Ishikawa (cell line): Measurements from ENCODE around the gene PARN.

Source experiments
- CEBPB ChIP-seq: IDR thresholded peaks from 2 replicates; pipeline ENCODE4 v1.6.1; 2012
- CREB1 ChIP-seq: IDR thresholded peaks from 2 replicates; pipeline ENCODE4 v1.6.1; 2012; ENCODE audit warnings: low read depth
- EGR1 ChIP-seq: IDR thresholded peaks from 2 replicates; pipeline ENCODE4 v1.6.1; 2012
- EP300 ChIP-seq: IDR thresholded peaks from 2 replicates; pipeline ENCODE4 v1.6.1; 2012; ENCODE audit warnings: borderline replicate concordance
- FOXM1 ChIP-seq: IDR thresholded peaks from 2 replicates; pipeline ENCODE4 v1.6.1; 2012; ENCODE audit warnings: low read depth, borderline replicate concordance
- NFIC ChIP-seq: IDR thresholded peaks from 2 replicates; pipeline ENCODE4 v1.6.1; 2012
- RAD21 ChIP-seq: IDR thresholded peaks from 2 replicates; pipeline ENCODE4 v1.6.1; 2012; ENCODE audit warnings: low read depth
- TAF1 ChIP-seq: IDR thresholded peaks from 2 replicates; pipeline ENCODE4 v1.6.1; 2012; ENCODE audit warnings: low read depth, mild to moderate bottlenecking
- TCF12 ChIP-seq: IDR thresholded peaks from 2 replicates; pipeline ENCODE4 v1.6.1; 2012; ENCODE audit warnings: low read depth
- TEAD4 ChIP-seq: IDR thresholded peaks from 2 replicates; pipeline ENCODE4 v1.6.1; 2012
- YY1 ChIP-seq: IDR thresholded peaks from 2 replicates; pipeline ENCODE4 v1.6.1; 2012; ENCODE audit warnings: low read depth
- ZBTB7A ChIP-seq: IDR thresholded peaks from 2 replicates; pipeline ENCODE4 v1.6.1; 2012; ENCODE audit warnings: low read depth
- TF ChIP-seq, protein P1 (sequence below): IDR thresholded peaks from 2 replicates; pipeline ENCODE4 v1.6.1; 2012
- TF ChIP-seq, protein P2 (sequence below): IDR thresholded peaks from 2 replicates; pipeline ENCODE4 v1.6.1; 2012
- TF ChIP-seq, protein P3 (sequence below): IDR thresholded peaks from 2 replicates; pipeline ENCODE4 v1.6.1; 2012; ENCODE audit warnings: low read depth, mild to moderate bottlenecking

The PARN gene

DNA sequence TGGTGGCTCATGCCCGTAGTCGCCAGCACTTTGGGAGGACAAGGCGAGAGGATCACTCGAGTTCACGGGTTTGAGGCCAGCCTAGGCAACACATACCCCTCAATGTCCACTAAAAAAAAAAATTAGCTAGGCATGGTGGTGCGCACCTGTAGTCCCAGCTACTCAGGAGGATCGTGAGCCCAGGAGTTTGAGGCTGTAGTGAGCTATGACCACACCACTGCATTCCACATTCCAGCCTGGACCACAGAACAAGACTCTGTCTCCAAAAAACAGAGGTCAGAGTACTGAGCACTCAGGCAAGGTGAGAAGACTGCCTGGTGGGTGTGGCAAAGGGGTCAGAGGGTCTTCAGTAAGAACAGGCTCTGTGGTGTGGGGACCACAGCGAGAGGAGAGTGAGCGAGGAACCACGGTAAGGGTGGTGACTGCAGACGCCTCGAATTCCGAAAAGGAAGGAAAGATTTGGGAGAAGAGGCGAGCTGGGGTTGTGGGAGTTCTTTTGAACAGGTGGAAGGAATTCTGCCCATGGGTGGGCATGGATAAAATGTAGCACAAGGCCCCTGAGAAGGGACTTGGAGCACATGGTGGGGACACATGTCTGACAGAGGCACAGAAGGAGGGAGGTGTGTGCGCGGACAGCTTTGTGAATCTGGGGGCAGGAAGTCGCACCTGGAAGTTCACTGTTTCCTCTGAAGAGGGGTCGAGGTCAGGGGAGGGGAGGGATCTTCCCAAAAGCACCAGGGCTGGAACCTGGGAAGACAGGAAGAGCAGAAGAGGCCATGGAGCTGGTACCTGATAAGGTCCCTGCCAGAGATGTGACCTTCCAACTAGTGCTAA, 134.6 kb downstream of the PARN start:
- no peak for TF ChIP-seq RAD21
- TF ChIP-seq, protein P1, sequence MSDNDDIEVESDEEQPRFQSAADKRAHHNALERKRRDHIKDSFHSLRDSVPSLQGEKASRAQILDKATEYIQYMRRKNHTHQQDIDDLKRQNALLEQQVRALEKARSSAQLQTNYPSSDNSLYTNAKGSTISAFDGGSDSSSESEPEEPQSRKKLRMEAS: no peak
- TF ChIP-seq TEAD4: no peak
- no peak for TF ChIP-seq NFIC
- no peak for TF ChIP-seq EP300
- TF ChIP-seq, protein P2, sequence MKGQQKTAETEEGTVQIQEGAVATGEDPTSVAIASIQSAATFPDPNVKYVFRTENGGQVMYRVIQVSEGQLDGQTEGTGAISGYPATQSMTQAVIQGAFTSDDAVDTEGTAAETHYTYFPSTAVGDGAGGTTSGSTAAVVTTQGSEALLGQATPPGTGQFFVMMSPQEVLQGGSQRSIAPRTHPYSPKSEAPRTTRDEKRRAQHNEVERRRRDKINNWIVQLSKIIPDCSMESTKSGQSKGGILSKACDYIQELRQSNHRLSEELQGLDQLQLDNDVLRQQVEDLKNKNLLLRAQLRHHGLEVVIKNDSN: no peak
- no peak for TF ChIP-seq ZBTB7A
- TF ChIP-seq CEBPB: no peak
- no peak for TF ChIP-seq YY1

DNA sequence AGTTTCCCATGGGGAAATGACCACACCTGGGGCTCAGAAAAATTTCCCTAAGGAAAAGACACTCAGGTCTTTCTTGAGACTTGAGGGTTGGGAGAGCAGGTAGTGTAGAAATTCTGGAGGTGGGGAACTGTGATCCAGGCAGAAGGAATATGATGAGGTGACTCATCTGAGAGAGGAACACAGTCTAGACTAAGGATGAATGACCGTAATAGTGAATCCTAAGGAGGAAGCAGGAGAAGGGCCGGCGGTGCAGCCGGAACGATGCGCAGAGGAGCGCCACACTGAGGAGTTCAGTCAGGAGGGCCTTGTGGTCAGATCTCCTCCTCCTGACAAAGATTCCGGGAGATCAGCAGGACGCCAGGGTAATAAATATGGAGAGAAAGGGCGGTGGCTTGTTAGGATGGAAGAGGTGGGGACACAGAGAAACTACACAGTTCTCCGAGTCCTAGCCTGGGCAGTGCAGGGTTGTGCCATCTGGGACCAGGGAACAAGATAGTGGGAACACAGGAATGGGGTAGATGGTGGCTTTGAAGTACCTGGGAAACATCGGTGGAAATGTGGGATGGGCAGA, 135.6 kb downstream of the PARN start:
- TF ChIP-seq, protein P1: no peak
- TF ChIP-seq EP300: no peak
- no peak for TF ChIP-seq TEAD4
- no peak for TF ChIP-seq YY1
- no peak for TF ChIP-seq TCF12
- no peak for TF ChIP-seq RAD21
- TF ChIP-seq TAF1: no peak

DNA sequence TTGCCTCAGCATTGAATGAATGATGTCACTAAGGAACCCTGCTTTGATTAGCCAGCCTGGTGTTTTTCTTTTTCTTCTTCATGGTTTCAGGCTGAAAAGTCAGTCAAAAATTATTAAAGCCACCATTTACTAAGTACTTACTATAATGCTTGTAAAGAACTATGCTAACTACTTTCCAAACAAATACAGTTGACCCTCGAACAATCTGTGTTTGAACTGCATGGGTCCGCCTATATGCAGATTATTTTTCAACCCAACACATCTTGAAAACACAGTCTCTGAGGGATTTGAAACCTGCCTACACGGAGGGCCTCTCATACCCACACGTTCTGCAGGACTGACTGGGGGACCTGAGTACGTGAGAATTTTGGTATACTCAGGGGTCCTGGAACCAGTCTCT, 136.3 kb downstream of the PARN start:
- TF ChIP-seq RAD21 (no peak), EGR1 (no peak), YY1 (no peak), TCF12 (no peak), FOXM1 (no peak), NFIC (no peak), CEBPB (no peak), CREB1 (no peak), EP300 (no peak)
- TF ChIP-seq, protein P2: no peak
- TF ChIP-seq, protein P1: no peak

DNA sequence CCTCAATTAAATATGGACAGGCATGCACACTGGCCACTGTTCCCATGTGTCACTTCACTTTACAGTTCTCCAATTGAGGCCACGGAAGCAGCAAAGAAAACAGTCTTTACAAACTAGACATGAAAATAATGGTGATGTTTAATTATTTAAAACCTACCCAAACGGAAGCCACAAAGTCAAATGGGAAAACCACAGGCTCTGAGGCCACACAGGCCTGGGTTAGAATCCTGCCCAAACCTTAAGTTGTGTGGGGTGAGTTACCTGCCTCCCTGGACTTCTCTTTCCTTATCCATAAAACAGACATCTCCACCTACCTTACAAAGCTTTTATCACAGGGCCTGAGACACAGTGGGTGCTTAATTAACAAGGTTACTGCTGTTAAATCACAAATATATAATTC, 137.4 kb downstream of the PARN start:
- TF ChIP-seq CEBPB (no peak), CREB1 (no peak), ZBTB7A (no peak), NFIC (no peak), EP300 (no peak), TEAD4 (no peak), RAD21 (no peak), EGR1 (no peak), TCF12 (no peak), YY1 (no peak), TAF1 (no peak), FOXM1 (no peak)
- TF ChIP-seq, protein P2: no peak
- TF ChIP-seq, protein P3, sequence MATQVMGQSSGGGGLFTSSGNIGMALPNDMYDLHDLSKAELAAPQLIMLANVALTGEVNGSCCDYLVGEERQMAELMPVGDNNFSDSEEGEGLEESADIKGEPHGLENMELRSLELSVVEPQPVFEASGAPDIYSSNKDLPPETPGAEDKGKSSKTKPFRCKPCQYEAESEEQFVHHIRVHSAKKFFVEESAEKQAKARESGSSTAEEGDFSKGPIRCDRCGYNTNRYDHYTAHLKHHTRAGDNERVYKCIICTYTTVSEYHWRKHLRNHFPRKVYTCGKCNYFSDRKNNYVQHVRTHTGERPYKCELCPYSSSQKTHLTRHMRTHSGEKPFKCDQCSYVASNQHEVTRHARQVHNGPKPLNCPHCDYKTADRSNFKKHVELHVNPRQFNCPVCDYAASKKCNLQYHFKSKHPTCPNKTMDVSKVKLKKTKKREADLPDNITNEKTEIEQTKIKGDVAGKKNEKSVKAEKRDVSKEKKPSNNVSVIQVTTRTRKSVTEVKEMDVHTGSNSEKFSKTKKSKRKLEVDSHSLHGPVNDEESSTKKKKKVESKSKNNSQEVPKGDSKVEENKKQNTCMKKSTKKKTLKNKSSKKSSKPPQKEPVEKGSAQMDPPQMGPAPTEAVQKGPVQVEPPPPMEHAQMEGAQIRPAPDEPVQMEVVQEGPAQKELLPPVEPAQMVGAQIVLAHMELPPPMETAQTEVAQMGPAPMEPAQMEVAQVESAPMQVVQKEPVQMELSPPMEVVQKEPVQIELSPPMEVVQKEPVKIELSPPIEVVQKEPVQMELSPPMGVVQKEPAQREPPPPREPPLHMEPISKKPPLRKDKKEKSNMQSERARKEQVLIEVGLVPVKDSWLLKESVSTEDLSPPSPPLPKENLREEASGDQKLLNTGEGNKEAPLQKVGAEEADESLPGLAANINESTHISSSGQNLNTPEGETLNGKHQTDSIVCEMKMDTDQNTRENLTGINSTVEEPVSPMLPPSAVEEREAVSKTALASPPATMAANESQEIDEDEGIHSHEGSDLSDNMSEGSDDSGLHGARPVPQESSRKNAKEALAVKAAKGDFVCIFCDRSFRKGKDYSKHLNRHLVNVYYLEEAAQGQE: no peak
- TF ChIP-seq, protein P1: no peak

DNA sequence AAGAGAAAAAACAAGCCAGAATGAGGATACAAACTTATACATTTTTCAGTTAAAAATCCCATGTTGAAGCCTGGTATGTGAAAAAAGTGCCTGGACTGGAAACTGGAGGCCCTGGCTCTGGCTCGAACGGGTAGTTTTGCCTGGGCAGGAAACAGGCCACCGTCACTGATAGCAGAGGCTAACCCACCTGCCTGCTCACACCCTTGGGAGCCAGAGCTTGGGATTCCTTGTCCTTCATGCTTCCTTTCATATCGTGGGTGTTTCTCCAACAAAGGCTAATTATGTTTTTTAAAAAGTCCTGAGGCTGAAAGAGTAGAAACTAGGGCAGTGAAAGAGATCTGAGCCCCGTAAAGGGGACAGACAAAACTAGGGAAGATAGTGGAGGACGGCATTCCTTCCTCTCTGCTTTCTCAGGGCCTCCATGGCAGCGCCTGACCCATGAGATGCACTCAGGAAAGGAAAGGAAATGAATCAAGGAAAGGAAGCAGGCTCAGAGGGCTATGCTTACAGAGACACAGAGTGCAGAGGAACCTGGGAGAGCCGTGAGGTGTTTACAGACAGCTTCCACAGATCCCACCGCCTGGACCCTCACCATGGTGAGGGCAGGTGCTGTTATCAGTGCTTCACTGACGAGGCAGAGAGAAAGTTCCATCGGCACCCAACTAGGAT, 138.1 kb downstream of the PARN start:
- TF ChIP-seq ZBTB7A (no peak), TCF12 (no peak), FOXM1 (no peak), NFIC (no peak), CREB1 (no peak), RAD21 (no peak), CEBPB (no peak), TEAD4 (no peak), TAF1 (no peak), YY1 (no peak), EGR1 (no peak), EP300 (no peak)
- TF ChIP-seq, protein P2: no peak
- TF ChIP-seq, protein P3: no peak
- TF ChIP-seq, protein P1: no peak
